ENCODE data around the gene ALG14. TPM values are rescaled to one million over a fixed set of nuclear protein-coding genes. Genes with fewer than 3 reads are reported as not detected.

ALG14 gene
- total RNA-seq, 1 experiment from 2014 or later = 5.7 TPM

GRCh38 chr1:94937820-94938219 is 134.9 kb downstream of the ALG14 start:
- Histone ChIP-seq H3K27me3 (ENCODE audit: insufficient read depth, low read length) (no peaks in the 10 kb centered on the region), H3K9me3 (ENCODE audit: control insufficient read depth in 1 of 2, insufficient read depth in 1 of 2, low read depth in 1 of 2, low read length in 2 of 2) (no peaks in the 10 kb centered on the region), H3K79me2 (ENCODE audit: insufficient read depth, low read length) (no peaks in the 10 kb centered on the region), H3K9me2 (ENCODE audit: insufficient read depth) (no peaks in the 10 kb centered on the region; the same call in 1 of the 2 replicates), H3K27ac (ENCODE audit: low read depth, low read length) (no peak overlapping the region), H3K9ac (ENCODE audit: low read length) (no peak overlapping the region), H3K4me3 (replicated peaks in 1 of 2; ENCODE audit: low read depth in 1 of 2, low read length in 2 of 2) (no peak overlapping the region), H3K4me1 (ENCODE audit: control insufficient read depth in 1 of 2, insufficient read depth in 2 of 2, low read length in 2 of 2) (peaks cover 4 to 6% of the 10 kb centered on the region in 2 experiments; a peak in 3 of 4 replicates), H2AFZ (ENCODE audit: low read depth, low read length, poor library complexity, severe bottlenecking) (no peak overlapping the region), H3K4me2 (ENCODE audit: low read length) (no peak overlapping the region), H4K20me1 (ENCODE audit: insufficient read depth) (no peaks in the 10 kb centered on the region), H3K36me3 (ENCODE audit: control insufficient read depth in 1 of 2, insufficient read depth in 2 of 2, low read length in 2 of 2) (no peaks in the 10 kb centered on the region)
- intact Hi-C loops (cut with micrococcal nuclease) = no loop called here
- no peak for DNase-seq (ENCODE audit: low read depth, low spot score)
- ATAC-seq = no peak
- ChIA-PET POLR2A (interaction anchor here (1.6 kb wide), 1 partner anchor 12 kb away, joined by 3 read pairs; no protein-coding TSS in a partner anchor), RAD21 (ENCODE audit: low non-redundant PET in 1 of 2, low total read pairs in 2 of 2, uncharacterized antibody in 2 of 2, unreplicated experiment in 2 of 2) (no interaction called here), CTCF (no interaction called here)
- BruUV-seq (replicated peaks) = no TSS peak
- TF ChIP-seq MAX (IDR thresholded peaks at IDR 0.05) = no peak
- no peak for TF ChIP-seq ATF3 (IDR thresholded peaks at IDR 0.05)
- no peak for TF ChIP-seq EGR1 (IDR thresholded peaks at IDR 0.05; ENCODE audit: low read depth)
- no peak for TF ChIP-seq SIN3A (IDR thresholded peaks at IDR 0.05; ENCODE audit: low read depth)
- no peak for TF ChIP-seq YY1 (IDR thresholded peaks at IDR 0.05; ENCODE audit: extremely low read depth, insufficient replicate concordance, low read depth, low read length)
- no peak for TF ChIP-seq EZH2phosphoT487 (IDR thresholded peaks at IDR 0.05; ENCODE audit: borderline replicate concordance)
- TF ChIP-seq POLR2AphosphoS5 (IDR thresholded peaks at IDR 0.05; ENCODE audit: low read depth, low read length) = no peak
- no peak for TF ChIP-seq CBX3 (IDR thresholded peaks at IDR 0.05; ENCODE audit: low read depth)
- TF ChIP-seq SP1 (IDR thresholded peaks at IDR 0.05; ENCODE audit: low read depth) = no peak
- no peak for TF ChIP-seq TCF7L2 (IDR thresholded peaks at IDR 0.05; ENCODE audit: borderline replicate concordance, extremely low read depth, insufficient read depth, insufficient read length)
- TF ChIP-seq EZH2 (IDR thresholded peaks at IDR 0.05) = no peak
- TF ChIP-seq POLR2A (IDR thresholded peaks at IDR 0.05; ENCODE audit: borderline replicate concordance, extremely low read depth, insufficient read depth, insufficient read length) = no peak

Data from HCT116 (cell line).